HG03025 (cell line): Measurements from ENCODE around the gene HIP1R.

Source experiments
- ATAC-seq: cut with Tn5 transposase; IDR thresholded peaks from one replicate; pipeline ENCODE4 v1.9.1; 2021; ENCODE audit warnings: mild to moderate bottlenecking, moderate library complexity; ENCODE audit not compliant: unreplicated experiment, low FRiP score

Gene HIP1R

DNA sequence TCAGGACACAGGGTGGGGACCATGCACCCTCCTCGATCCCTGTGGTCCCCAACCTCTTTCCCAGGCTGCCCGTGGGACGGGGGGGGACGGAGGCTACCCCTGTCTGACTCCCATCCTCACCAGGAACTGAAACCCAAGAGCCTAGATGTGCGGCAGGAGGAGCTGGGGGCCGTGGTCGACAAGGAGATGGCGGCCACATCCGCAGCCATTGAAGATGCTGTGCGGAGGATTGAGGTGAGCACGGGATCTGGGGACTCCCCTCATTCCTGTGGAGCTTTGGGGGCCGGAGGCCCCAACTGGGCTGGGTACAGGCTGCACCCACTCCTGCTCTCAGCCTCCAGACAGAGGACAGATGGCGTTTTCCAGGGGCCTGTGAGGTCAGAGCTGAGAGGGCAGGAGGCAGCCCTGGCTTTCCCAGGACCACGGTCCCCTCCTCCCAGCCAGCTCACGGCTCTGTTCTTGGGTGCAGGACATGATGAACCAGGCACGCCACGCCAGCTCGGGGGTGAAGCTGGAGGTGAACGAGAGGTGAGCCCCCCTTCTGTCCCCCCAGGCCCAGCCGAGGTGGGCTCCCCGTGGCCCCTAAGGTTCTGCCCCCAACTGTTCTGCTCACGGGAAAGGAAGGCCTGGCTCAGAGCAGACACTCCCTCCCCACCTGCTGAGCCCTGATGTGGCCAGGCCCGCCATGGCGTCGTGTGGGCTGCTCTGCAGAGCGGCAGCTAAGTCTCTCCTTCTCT lies 24.2 kb downstream of the HIP1R start:
- no peak for ATAC-seq

DNA sequence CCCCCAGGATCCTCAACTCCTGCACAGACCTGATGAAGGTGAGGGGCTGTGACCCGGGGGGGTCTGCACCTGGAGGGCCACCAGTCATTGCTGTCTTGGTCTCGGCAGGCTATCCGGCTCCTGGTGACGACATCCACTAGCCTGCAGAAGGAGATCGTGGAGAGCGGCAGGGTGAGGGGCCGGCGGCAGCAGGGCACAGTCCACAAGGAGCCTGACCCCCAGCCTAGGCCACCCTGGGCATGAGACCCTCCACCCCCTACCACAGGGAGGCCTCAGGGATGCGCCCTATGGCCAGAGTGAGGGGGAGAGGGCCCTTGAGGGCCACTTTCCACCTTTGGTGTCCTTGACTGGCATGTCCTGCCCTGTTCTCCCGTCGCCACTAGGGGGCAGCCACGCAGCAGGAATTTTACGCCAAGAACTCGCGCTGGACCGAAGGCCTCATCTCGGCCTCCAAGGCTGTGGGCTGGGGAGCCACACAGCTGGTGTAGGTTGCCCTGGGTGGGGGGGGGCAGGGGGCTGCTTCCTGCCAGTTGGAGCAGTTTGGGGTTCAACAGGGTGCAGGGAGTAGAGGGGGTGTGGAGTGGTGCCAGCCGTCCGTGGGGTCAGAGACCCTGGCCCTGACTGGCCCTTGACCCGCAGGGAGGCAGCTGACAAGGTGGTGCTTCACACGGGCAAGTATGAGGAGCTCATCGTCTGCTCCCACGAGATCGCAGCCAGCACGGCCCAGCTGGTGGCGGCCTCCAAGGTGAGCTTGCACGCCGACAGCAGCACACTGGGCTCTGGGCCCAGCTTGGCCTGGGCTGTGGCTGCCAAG lies 25.0 kb downstream of the HIP1R start:
- ATAC-seq: no peak

DNA sequence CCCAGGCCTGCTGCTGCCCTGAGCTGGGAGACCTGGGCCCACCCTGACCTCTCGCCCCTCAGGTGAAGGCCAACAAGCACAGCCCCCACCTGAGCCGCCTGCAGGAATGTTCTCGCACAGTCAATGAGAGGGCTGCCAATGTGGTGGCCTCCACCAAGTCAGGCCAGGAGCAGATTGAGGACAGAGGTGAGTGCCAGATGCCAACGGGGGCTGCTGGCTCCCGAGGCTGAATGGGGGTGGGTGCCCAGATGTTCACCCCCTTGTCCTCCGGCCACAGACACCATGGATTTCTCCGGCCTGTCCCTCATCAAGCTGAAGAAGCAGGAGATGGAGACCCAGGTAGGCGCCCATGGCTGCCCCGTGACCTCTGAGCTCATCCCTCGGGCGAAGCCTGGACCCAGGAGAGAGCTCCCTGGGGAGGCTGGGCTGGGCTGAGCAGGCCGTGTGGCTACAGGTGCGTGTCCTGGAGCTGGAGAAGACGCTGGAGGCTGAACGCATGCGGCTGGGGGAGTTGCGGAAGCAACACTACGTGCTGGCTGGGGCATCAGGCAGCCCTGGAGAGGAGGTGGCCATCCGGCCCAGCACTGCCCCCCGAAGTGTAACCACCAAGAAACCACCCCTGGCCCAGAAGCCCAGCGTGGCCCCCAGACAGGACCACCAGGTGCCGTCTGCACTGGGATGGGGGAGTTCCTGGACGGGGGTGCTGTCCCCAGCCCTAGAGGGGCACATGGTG lies 25.8 kb downstream of the HIP1R start:
- no peak for ATAC-seq

DNA sequence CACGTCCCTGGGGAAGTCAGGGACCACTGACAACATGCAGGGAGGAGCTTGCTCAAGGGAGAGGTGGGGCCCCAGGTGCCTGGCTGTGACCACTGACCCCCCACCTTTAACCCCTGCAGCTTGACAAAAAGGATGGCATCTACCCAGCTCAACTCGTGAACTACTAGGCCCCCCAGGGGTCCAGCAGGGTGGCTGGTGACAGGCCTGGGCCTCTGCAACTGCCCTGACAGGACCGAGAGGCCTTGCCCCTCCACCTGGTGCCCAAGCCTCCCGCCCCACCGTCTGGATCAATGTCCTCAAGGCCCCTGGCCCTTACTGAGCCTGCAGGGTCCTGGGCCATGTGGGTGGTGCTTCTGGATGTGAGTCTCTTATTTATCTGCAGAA lies 26.3 kb downstream of the HIP1R start:
- ATAC-seq: no peak

DNA sequence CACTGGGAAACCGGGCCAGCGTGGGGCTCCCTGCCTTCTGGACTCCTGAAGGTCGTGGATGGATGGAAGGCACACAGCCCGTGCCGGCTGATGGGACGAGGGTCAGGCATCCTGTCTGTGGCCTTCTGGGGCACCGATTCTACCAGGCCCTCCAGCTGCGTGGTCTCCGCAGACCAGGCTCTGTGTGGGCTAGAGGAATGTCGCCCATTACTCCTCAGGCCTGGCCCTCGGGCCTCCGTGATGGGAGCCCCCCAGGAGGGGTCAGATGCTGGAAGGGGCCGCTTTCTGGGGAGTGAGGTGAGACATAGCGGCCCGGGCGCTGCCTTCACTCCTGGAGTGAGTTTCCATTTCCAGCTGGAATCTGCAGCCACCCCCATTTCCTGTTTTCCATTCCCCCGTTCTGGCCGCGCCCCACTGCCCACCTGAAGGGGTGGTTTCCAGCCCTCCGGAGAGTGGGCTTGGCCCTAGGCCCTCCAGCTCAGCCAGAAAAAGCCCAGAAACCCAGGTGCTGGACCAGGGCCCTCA lies 26.9 kb downstream of the HIP1R start:
- no peak for ATAC-seq

DNA sequence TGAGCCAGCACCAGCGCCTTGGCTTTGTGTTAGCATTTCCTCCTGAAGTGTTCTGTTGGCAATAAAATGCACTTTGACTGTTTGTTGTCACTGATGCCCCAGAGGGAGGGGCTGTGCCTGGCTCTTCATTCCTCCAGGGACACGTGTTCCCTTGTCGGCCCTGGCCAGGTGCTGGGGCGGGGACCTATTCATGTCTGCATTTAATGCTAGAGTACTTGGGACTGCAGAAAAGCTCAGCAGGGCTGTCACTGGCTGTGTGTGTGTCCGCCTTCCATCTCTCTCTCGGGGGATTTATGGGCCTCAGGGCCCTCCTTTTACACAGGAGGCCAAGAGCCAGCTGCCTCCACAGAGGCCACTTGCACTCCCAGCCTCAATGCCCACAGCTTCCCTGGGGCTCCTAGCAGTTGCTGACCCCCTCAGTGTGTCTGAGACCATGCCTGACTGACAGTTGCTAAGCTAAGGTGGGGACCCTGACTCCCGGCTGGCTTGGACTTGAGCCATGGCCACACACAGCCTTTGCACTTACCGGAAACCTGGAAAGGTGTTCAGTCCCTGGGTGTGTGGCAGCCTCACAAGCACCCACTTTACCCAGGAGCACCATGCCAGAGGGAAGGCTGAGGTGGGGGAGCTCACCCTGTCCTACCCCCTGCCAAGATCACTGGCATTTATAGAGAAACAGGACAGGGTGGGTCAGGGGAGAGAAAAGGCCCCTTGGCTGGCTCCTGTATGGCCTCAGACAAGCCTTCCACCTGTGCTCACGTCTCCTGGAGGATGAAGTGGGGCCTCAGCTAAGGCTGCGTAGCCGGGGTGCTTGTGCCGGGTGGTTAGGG lies 27.8 kb downstream of the HIP1R start:
- ATAC-seq: no peak

DNA sequence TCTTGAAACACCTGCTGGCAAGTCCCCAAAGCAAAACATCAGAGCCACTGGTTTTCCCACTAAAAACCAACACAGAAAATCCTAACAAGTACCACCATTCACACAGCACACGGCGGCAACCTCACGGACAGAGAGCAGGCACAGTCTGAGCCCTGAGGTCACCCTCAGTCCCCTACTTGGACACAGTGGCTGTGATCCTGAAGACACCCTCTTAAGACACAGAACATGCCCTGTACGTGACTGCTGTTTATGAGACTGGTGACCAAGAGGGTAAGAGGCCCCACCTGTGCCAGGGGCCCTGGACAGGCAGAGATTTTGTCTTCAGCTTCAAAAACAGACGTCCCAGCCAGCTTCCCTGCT lies 29.6 kb downstream of the HIP1R start:
- ATAC-seq: no peak

DNA sequence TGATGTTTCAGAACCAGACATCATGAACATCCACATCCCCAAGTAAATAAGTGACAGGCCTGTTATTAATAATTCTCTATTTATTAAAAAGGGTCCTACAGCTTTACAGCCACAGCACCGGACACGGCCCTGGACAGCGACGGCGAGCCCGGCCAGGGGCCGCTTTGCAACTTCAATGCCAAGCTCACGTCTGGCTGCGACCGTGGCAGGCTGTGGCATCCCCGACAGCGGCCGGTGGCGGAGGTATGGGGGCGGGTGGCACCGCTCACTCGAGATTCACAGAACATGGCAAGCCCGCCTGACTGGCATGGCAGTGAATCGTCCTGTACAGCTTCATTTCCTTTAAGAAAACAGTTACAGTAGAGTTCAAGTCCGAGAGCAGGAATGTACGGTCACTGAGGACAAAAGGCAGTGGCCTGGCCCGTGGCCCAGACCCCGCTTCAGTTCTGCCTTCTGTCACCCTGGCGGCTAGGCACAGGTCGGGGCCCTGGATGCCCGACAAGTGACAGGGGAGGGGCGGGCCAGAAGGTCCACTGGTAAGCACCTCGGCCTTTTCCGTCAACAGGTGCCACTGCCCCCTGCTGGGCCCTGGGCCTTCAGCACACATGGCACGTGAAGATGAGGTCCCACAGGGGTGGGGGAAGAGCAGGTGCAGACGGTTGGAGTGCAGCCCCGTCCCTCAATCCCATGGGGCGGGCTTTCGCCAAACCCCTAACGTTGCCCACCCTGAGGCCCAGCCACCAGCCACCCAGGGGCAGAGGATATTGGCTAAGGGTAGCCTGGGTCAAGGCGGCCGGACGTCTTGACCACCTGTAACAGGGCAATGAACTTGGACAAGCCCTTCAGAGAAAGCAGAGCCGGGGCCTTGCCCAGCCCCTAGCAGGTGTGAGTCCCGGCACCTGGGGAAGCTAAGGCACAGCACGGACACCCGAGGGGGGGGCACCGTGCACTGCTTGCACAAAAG lies 30.3 kb downstream of the HIP1R start:
- ATAC-seq: no peak

DNA sequence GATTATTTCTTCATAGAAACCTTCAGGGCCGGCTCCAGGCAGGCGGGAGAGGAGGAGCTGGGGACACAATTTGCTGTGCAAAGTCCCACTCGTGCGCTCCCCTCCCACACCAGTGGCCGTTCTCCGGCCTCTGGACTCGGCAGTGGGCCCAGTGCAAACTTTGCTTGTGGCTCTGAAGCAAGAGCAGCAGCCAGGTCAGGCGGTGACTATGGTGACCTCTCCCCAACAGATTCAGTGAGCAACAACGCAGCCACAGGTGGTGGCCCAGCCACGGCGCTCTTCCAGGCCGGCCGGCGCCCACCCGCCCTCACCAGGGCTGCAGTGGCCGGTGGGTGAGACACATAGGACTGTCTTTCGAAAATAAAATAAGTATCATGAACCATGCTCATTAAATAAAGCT lies 31.1 kb downstream of the HIP1R start:
- no peak for ATAC-seq

DNA sequence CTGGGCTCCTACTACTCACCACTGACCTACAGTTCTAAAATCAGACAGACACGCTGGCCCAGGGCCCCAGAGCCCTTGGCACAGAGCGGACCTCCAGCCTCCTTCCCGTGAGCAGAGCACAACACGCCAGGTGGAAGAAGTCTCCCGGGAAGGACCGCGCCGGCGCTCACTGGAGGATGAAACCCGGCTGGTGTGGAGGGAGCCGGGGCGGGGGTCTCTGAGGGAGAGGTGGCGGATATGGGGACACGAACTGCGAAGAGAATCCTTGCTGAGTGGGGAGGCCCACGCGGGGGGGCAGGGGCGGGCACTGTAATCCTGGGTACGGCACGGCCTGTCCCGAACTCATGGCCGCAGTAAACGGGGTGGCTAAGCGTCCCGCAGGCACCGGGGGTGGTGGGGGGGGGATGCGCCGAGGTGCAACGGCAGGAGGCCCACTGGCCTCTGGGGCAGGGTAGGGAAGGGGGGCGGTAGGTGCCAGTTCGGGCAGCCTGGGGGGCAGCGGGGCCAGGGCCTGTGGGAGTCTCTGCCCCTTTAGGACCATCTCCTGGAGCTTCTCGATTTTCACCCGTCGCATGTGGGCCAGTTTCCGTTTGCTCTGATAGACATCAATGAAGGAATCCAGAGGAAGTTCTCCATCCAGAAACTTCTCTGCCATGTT lies 31.8 kb downstream of the HIP1R start:
- no peak for ATAC-seq

DNA sequence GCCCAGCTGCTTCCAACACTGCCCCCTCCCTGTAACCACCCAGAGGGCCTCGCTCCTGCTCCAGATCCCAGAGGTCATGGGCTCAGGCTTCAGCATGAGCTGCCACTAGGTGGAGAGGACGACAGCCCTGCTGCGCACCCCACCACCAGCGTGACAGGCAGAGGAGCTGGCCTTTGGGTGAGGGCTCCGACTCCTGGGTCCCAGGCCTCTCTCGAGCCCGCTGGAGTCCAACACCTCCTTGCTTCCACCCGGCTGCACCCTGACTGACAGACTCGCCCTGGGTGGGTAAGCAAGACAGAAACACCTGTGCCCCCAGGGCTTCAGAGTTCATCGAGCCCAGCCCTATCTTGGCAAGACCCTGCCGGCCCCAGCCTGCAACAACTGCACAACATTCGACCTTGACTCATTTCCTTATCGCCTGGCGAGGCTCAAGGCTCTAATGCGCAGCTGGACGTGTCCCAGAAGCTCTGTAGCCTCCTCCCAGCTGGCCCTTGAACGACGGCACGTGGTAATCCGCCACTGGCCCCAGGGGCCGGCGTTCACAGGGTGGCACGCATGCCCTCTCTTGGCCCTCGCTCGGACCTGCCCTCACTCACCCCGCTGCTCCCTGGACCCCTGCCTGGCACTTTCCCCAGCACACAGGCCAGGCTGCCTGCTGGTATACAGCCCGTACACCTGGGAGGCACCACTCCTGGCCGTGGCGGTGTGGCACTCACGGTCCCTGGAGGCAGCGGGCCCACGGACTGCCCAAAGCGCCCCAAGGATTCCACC lies 32.6 kb downstream of the HIP1R start:
- ATAC-seq: no peak

DNA sequence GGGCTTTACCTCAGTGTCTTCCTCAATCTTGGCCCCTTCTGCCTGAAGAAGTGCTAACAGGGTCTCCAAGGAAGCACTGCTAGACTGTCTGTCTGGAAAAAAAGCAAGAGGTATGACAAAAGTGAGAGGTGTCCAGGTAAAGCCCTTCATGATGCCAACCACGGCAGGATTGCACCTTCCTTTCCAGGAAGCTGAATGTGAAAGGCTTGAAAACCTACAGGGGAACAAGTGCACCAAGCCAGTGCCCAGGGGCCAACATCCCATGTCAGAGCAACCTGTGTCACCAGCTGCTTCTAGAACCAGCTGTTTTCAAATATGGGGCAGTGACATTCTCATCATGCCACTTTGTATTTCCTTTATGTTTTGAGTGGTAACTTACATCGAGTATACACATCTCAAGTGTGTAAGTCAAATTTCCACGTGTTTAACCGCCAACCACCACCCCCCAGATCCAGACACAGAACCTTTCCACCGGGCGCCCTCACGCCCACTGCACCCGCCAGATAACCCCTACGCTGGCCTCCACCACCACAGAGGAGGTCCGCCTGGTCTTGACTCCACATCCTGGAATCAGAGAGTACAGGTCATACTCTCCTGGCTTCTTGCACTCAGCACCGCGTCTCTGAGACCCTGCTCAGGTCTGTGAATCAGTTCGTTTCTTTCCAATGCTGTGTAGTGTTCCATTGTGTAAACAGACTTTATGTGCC lies 33.4 kb downstream of the HIP1R start:
- no peak for ATAC-seq

DNA sequence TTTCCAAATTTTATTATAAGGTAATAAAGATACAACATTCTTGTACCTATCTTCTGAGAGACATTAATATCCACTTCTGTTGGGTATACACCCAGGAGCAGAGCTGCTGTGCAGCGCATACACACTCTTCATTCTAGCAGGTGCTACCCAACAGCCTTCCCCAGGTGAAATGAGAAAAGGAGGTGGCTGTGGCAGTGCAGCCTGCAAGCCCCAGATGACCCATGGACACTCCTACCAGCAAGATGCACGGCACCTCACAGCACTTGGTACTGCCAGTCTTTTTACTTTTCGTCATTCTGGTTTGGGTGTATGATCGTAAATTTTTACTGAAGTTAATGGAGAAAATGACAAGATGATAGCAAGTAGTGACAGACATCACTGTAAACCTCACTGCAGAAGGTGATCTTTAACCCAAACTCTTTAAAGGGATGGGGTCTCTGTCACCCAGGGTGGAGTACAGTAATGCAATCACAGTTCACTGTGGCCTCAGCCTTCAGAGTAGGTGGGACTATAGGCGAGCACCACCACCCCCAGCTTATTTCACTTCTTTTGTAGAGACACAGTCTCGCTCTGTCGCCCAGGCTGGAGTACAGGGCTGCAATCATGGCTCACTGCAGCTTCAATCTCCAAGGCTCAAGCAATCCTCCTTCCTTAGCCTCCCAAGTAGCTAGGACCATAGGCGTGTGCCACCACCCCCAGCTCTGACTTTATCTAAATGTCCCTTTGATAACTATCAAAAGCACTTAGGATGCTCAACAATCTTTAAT lies 34.1 kb downstream of the HIP1R start:
- ATAC-seq: no peak

DNA sequence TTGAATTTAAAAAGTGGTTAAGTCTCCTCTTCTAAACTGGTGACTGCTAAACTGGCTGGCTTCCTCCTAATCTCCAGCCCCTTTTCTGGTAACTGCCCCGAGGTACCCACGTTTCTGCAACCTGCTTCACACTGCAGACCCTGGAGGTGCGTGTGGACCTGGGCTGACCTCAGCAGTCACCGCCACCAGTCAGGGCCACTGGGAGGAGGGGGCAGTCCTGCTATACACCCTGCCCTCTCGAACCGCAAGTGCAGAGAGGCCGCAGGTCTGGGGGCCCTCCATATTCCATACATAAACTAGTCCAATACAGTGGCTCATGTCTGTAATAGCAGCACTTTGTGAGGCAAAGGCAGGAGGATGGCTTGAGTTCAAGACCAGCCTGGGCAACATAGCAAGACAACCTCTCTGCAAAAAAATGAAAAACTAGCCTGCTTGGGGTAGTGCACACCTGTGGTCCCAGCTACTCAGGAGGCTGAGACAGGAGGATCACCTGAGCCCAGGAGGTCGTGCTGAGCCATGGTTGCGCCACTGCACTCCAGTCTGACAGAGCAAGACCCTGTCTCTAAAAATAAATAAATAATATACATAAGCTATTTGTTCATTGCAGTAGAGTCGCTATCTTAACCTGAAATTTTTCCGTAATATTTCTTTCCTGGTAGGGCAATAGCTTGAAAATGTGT lies 35.0 kb downstream of the HIP1R start:
- no peak for ATAC-seq

DNA sequence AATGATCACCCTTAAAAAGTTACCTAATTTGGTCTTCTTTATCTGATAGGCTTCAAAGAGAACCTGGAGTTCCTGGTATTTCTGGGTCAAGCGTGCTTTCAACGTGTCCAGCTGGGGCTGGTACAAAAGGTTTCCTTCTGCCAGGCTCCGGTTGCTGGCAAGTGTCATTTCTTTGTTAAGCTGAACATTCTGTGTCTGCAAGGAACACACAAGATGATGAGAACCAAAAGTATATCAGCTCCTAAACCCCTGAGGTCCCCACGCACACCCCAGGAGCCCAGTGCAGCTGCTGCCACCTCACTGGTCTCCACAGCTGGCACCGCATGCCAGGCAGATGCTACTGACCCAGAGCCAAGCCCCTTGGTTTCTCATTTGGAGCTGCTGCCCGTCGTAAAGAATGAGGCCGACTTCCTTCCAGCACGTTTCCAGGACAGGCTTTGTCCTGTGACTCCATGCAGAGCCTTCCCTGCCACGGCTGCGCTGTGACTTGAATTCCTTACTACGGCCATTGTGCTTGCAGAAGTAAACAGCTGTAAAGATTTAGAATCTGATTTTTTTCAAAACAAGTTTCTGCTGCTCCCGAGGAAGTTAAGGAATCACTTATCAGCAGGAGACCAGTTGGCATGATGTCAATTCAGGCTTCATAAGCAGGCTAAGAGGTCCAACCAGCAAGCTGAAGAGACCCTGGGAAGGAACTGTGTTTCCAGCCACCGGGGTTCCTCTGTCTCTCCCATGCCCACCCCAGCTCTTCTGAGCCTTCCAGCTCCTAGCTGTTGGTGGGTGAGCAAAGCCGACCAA lies 35.8 kb downstream of the HIP1R start:
- ATAC-seq: no peak
